DND-41 (cell line): ENCODE results near the gene OSTF1.

Experiments used
- ATAC-seq: fragments of 200-7000 bp; cut with Tn5 transposase; 3 replicates; pipeline ENCODE4 v1.9.1; 2021; ENCODE audit warnings: low read depth; ENCODE audit not compliant: insufficient read depth
- DNase-seq: peaks from one replicate; pipeline ENCODE4 v3.0.0-alpha.2; 2020
- H2AFZ ChIP-seq: 2 replicates; pipeline ENCODE4 v1.6.0; 2012; ENCODE audit warnings: low read depth, low read length
- H3K27ac ChIP-seq: 2 replicates; pipeline ENCODE4 v1.5.1; 2012; ENCODE audit warnings: low read length, inconsistent platforms
- H3K27me3 ChIP-seq: fragments of 200-600 bp; sonication (generic); 2 replicates; pipeline ENCODE4 v1.6.0; 2012; ENCODE audit warnings: low read length, mild to moderate bottlenecking, inconsistent platforms; ENCODE audit not compliant: insufficient read depth, poor library complexity
- H3K36me3 ChIP-seq: 2 replicates; pipeline ENCODE4 v1.5.1; 2012; ENCODE audit warnings: low read length, inconsistent platforms; ENCODE audit not compliant: insufficient read depth
- H3K4me1 ChIP-seq: 2 replicates; pipeline ENCODE4 v1.5.1; 2012; ENCODE audit warnings: mild to moderate bottlenecking, low read length; ENCODE audit not compliant: insufficient read depth
- H3K4me2 ChIP-seq: 2 replicates; pipeline ENCODE4 v1.6.0; 2012; ENCODE audit warnings: mild to moderate bottlenecking, moderate library complexity, low read length, inconsistent platforms; ENCODE audit not compliant: insufficient read depth
- H3K4me3 ChIP-seq, 2 experiments: fragments of 200-600 bp in 1 of 2; shearing (Covaris generic) in 1 of 2; 2 replicates each; pipeline ENCODE4 v1.5.1; 2012 to 2016; ENCODE audit warnings: inconsistent platforms in 2 of 2, low read length in 2 of 2, mild to moderate bottlenecking in 2 of 2, low read depth in 1 of 2, moderate library complexity in 1 of 2
- H3K79me2 ChIP-seq: 2 replicates; pipeline ENCODE4 v1.6.0; 2012; ENCODE audit warnings: low read length, inconsistent platforms; ENCODE audit not compliant: insufficient read depth
- H3K9ac ChIP-seq: 2 replicates; pipeline ENCODE4 v1.6.0; 2012; ENCODE audit warnings: low read depth, mild to moderate bottlenecking, inconsistent platforms, low read length, moderate library complexity
- H3K9me3 ChIP-seq: 2 replicates; pipeline ENCODE4 v1.5.1; 2012; ENCODE audit warnings: low read length, moderate library complexity, mild to moderate bottlenecking, inconsistent platforms; ENCODE audit not compliant: insufficient read depth, severe bottlenecking
- H4K20me1 ChIP-seq: 2 replicates; pipeline ENCODE4 v1.6.0; 2012; ENCODE audit warnings: low read length; ENCODE audit not compliant: insufficient read depth
- EZH2 ChIP-seq: IDR thresholded peaks from 3 replicates; pipeline ENCODE4 v1.6.1; 2012; ENCODE audit warnings: borderline replicate concordance, low read depth, mild to moderate bottlenecking, moderate library complexity, low read length, inconsistent platforms; ENCODE audit not compliant: severe bottlenecking
- TF ChIP-seq, protein P1 (sequence below): IDR thresholded peaks from 2 replicates; pipeline ENCODE4 v1.5.1; 2012; ENCODE audit warnings: borderline replicate concordance, low read length, moderate library complexity, mild to moderate bottlenecking; ENCODE audit not compliant: poor library complexity, severe bottlenecking; ENCODE audit errors: extremely low read depth

Gene OSTF1

DNA sequence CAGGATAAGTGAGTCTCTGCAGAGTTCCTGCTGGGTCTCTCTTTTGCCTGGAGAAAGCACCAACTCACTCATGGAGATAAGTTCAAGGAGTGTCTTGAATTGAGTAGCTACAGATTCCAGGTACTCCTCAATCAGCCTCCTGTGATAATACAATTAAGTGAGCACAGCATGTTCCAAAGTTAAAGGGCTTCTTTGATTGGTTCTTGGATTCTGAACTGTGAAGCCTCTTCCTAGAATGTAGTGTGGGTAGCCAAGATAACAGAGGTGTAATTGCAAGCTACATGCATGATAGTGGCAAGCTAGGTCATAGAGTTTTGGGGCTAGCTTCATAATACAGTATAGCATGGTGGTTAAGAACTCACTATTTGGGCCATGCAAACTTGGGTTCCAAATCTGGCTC, 37.0 kb upstream of the OSTF1 start:
- Histone ChIP-seq H3K79me2 (no peaks in the 10 kb centered on the region), H3K27ac (no peak overlapping the region), H3K4me3 (no peak overlapping the region), H3K9ac (no peak overlapping the region), H3K27me3 (no peaks in the 10 kb centered on the region), H3K36me3 (no peaks in the 10 kb centered on the region), H2AFZ (no peak overlapping the region), H3K4me2 (no peak overlapping the region), H3K4me1 (no peaks in the 10 kb centered on the region), H4K20me1 (no peaks in the 10 kb centered on the region), H3K9me3 (no peaks in the 10 kb centered on the region)
- TF ChIP-seq, protein P1, sequence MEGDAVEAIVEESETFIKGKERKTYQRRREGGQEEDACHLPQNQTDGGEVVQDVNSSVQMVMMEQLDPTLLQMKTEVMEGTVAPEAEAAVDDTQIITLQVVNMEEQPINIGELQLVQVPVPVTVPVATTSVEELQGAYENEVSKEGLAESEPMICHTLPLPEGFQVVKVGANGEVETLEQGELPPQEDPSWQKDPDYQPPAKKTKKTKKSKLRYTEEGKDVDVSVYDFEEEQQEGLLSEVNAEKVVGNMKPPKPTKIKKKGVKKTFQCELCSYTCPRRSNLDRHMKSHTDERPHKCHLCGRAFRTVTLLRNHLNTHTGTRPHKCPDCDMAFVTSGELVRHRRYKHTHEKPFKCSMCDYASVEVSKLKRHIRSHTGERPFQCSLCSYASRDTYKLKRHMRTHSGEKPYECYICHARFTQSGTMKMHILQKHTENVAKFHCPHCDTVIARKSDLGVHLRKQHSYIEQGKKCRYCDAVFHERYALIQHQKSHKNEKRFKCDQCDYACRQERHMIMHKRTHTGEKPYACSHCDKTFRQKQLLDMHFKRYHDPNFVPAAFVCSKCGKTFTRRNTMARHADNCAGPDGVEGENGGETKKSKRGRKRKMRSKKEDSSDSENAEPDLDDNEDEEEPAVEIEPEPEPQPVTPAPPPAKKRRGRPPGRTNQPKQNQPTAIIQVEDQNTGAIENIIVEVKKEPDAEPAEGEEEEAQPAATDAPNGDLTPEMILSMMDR = no peak
- TF ChIP-seq EZH2 = no peak
- DNase-seq (no peak), ATAC-seq (no peak)

GRCh38 chr9:75053869-75054268, 34.4 kb upstream of the OSTF1 start:
- no peak overlapping the region for H2AFZ ChIP-seq
- no peaks in the 10 kb centered on the region for H3K9me3 ChIP-seq
- H3K4me2 ChIP-seq = no peak overlapping the region
- no peak overlapping the region for H3K4me3 ChIP-seq
- no peak overlapping the region for H3K27ac ChIP-seq
- DNase-seq (no peak), ATAC-seq (no peak)
- no peaks in the 10 kb centered on the region for H3K4me1 ChIP-seq
- H3K79me2 ChIP-seq = no peaks in the 10 kb centered on the region
- H4K20me1 ChIP-seq = no peaks in the 10 kb centered on the region
- H3K36me3 ChIP-seq = no peaks in the 10 kb centered on the region
- TF ChIP-seq, protein P1 = no peak
- no peak for TF ChIP-seq EZH2
- no peaks in the 10 kb centered on the region for H3K27me3 ChIP-seq
- no peak overlapping the region for H3K9ac ChIP-seq

DNA sequence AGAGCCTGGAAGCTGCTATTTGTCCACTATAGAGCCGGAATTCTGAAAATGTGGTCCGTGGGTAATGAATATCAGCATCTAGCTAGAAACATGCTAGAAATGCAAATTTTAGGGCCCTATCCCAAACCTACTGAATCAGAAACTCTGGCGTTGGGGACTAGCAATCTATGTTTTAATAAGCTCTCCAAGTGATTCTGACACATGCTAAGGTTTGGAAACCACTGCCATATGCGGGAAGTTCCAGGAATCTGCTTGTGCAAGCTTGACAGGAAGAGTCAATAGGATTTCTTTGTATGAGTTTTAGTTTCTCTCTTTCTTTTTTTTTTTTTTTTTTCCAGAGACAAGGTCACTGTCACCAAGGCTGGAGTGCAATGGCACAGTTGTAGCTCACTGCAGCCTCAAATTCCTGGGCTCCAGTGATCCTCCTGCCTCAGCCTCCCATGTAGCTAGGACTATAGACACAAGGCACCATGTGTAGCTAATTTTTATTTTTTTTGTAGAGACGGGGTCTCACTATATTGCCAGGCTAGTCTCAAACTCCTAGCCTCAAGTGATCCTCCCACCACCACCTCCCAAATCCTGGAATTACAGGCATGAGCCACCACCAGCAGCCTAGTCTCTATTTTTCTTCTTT, 33.8 kb upstream of the OSTF1 start:
- no peak for DNase-seq
- H3K27ac ChIP-seq = no peak overlapping the region
- H3K9ac ChIP-seq = no peak overlapping the region
- no peak overlapping the region for H3K4me3 ChIP-seq
- no peaks in the 10 kb centered on the region for H4K20me1 ChIP-seq
- no peaks in the 10 kb centered on the region for H3K4me1 ChIP-seq
- TF ChIP-seq EZH2 = no peak
- TF ChIP-seq, protein P1 = no peak
- no peak for ATAC-seq
- H3K27me3 ChIP-seq = no peaks in the 10 kb centered on the region
- no peaks in the 10 kb centered on the region for H3K9me3 ChIP-seq
- no peaks in the 10 kb centered on the region for H3K36me3 ChIP-seq
- no peaks in the 10 kb centered on the region for H3K79me2 ChIP-seq
- no peak overlapping the region for H3K4me2 ChIP-seq
- no peak overlapping the region for H2AFZ ChIP-seq

GRCh38 chr9:75061169-75061568, 27.1 kb upstream of the OSTF1 start:
- no peak overlapping the region for H3K9ac ChIP-seq
- H3K4me1 ChIP-seq = no peaks in the 10 kb centered on the region
- ATAC-seq (no peak), DNase-seq (no peak)
- no peaks in the 10 kb centered on the region for H3K36me3 ChIP-seq
- no peak overlapping the region for H3K27ac ChIP-seq
- no peaks in the 10 kb centered on the region for H4K20me1 ChIP-seq
- no peaks in the 10 kb centered on the region for H3K79me2 ChIP-seq
- no peaks in the 10 kb centered on the region for H3K9me3 ChIP-seq
- TF ChIP-seq, protein P1 = no peak
- TF ChIP-seq EZH2 = no peak
- no peak overlapping the region for H3K4me3 ChIP-seq
- H3K4me2 ChIP-seq = no peak overlapping the region
- H3K27me3 ChIP-seq = no peaks in the 10 kb centered on the region
- H2AFZ ChIP-seq = no peak overlapping the region
